Esophagus squamous epithelium (tissue), 4 donors: Measurements from ENCODE around the gene GSTM4.

Source experiments
- CTCF ChIP-seq, 6 experiments: fragments of 450-650 bp in 4 of 6; fragments of 200-600 bp in 2 of 6; sonication (generic) in 2 of 6; IDR thresholded peaks; one replicate each; pipeline ENCODE4 v1.5.1; 2016 to 2019; ENCODE audit warnings: antibody characterized with exemption in 6 of 6, mild to moderate bottlenecking in 4 of 6, moderate library complexity in 4 of 6
- POLR2A ChIP-seq, 4 donors: fragments of 450-650 bp; IDR thresholded peaks; one replicate each; pipeline ENCODE4 v1.6.1; 2017; ENCODE audit warnings: antibody characterized with exemption in 4 of 4, mild to moderate bottlenecking in 4 of 4, moderate library complexity in 3 of 4

- TF ChIP-seq CTCF (IDR thresholded peaks at IDR 0.05), result no peak
- no peak for TF ChIP-seq POLR2A (IDR thresholded peaks at IDR 0.05)
These were observed 48.3 kb downstream of the GSTM4 start for GRCh38 chr1:109704173-109704572.
